GM21737 (cell line): ENCODE measurements around the gene DEK.
"Not testable (repeated sequence)": the region's sequence is repeated elsewhere in the genome, so short reads cannot be mapped to it uniquely, and the experiment has no call there.

ENCODE experiments used
- ATAC-seq: cut with Tn5 transposase; IDR thresholded peaks from one replicate; pipeline ENCODE4 v1.9.1; 2021; ENCODE audit warnings: mild to moderate bottlenecking, moderate library complexity; ENCODE audit not compliant: unreplicated experiment

DEK gene, protein sequence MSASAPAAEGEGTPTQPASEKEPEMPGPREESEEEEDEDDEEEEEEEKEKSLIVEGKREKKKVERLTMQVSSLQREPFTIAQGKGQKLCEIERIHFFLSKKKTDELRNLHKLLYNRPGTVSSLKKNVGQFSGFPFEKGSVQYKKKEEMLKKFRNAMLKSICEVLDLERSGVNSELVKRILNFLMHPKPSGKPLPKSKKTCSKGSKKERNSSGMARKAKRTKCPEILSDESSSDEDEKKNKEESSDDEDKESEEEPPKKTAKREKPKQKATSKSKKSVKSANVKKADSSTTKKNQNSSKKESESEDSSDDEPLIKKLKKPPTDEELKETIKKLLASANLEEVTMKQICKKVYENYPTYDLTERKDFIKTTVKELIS

DNA sequence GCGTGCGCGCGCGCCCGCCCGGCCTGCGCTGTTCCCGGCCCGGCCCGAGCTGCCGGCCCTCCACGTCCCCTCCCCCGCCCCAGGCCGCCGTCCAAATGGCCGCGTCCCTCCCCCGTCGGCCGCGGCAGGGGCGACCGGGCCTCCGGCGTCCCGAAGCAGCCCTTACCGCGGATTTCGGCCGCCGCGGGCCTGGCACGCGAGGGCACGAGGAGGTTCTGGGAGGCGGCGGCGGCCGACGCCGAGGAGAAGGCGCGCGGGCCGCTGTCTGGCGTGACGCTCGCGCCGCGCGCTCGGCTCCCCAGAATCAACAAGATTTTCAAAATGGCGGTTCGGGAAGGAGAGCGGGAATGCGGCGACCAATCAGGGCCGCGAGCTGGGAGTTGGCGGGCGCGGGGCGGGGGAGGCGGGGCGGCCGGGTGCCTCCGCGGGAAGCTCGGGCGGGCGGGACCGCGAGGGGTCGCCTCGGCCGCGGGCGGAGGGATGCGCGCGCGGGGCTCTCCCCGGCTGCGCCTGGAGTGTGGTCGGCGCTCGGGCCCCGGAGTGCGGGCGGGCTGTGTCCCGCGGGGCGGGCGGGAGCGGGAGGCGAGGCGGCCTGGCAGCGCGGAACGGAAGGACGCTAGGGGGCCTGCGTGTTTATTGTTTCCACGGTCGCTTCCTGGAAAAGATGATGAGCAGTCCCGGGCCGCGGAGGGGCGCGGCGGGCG is at the start of gene DEK:
DEK (minus strand) TSS at position 312 of the 704 bp plus-strand sequence. CDS start 543 bp downstream, outside the sequence.
- ATAC-seq, result peak; percentile 36

DNA sequence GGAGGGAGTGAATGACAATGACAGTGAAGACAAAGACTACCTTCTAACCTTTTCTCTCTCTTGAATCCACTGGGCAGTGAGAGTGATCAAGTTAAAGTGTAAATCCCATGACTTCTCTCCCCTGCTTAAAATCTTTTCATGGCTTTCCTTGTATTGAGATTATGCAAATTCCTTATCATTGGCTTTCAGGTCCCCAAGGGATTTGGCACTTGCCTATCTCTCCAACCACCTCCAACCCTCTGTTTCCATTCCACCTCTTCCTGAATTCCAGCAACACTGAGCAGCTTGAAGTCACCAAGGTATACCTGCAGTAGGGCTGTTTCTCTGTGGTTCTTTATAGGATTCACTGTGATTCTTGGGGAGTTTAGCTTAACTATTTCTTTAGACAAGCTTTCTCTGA is 48.0 kb upstream of the DEK start:
- no peak for ATAC-seq

DNA sequence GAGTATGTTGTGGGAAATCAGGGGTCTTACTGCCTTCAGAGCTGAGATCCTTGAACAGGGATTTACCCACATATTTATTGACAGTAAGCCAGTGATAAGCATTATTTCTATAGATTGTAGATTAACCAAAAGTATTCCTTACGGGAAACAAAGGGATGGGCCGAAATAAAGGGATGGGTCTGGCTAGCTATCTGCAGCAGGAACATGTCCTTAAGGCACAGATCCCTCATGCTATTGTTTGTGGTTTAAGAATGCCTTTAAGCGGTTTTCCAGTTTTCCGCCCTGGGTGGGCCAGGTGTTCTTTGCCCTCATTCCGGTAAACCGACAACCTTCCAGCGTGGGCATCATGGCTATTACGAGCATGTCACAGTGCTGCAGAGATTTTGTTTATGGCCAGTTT is 45.7 kb upstream of the DEK start:
- not testable (repeated sequence) for ATAC-seq

DNA sequence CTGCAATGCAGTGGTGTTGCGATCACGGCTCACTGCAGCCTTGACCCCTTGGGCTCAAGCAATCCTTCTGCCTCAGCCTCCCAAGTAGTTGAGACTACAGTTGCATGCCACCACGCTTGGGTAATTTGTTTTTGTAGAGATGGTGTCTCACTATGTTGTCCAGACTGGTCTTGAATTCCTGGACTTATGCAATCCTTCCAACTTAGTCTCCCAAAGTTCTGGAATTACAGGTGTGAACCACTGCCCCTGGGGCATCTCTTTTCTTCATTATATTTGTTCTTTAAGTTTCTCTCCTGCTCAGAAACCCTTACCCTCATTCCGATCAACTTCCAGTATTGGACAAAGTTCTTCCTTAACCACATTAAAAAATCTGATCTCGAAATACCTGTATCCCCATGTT is 44.7 kb upstream of the DEK start:
- ATAC-seq, result no peak

DNA sequence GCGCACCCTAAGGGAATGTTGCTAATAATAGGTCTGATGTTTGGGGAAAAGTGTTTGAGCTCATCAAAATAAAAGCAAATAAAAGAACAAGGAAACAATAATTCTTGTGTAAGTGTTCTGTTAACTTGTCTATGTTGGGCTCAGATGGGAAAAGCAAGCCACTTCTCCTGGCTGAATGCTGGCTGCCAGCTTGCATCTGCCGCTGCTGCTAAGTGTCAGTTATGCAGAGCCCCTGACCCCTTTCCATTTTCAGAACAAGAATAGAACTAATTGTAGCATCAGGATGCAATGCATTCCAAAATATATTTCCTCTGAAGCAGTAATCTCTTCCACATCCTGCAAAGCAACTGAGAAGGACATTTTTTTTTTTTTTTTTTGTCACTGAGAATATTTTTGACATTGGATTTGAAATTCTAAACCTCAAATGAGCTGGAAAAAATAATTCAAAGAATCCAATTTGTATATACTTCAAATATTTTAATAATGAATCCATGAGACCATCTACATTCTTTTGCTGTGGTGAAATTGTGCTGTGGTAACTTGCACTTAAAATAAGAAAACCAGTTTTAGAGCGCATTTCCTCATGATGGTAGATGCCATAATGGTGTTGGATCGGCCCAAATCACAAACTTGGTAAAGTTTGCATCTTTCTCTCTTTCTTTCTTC is 43.9 kb upstream of the DEK start:
- ATAC-seq, result no peak

DNA sequence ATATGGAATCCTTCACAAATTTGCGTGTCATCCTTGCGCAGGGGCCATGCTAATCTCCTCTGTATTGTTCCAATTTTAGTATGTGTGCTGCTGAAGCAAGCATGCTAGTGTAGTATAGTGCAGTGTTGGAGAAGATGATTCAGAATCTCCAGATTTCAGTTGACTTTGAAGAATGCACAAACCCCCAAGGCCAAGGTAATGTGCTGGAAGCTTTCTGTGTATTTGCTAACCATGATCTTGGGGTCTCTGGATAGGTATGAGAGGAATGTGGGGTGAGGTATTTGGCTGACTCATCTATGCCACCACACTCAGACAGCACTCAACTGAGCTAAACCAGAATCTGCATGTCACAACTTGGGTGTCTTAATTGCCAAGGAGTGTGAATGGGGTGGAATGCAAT is 42.6 kb upstream of the DEK start:
- ATAC-seq, result no peak

DNA sequence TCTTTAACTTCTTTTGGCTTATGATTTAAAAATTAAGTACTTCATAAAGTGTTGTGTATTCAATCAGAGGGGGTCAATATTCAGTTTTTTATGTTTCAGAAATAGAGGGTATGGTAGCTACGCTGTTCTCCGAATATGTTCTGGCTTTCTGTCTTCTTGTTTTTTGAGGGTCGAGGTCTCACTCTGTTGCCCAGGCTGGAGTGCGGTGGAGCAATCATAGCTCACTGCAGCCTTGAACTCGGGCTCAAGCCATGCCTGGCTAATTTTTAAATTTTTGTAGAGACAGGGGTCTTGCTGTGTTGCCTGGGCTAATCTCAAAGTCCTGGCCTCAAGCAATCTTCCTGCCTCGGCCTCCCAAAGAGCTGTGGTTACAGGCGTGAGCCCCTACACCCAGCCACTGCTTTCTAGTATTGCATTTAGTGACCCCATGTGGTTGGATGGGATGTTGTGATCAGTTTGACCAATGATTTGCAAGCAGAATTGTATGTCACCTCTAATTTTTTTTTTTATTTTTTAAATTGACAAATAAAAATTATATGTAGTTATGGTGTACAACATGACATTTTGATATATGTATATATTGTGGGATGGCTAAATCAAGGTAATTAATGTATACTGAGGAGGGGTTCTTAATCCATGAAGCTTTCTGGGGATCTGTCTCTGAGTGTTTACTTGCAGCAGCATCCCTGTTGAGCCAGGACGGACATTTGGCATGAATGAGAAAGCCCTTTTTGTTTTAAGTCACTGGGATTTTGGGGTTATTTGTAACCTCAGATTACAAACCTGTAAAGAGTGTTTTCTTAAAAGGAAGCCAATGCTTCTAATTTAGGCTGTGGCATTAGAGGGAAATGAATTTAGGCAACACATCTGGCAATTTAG is 38.5 kb upstream of the DEK start:
- no peak for ATAC-seq

DNA sequence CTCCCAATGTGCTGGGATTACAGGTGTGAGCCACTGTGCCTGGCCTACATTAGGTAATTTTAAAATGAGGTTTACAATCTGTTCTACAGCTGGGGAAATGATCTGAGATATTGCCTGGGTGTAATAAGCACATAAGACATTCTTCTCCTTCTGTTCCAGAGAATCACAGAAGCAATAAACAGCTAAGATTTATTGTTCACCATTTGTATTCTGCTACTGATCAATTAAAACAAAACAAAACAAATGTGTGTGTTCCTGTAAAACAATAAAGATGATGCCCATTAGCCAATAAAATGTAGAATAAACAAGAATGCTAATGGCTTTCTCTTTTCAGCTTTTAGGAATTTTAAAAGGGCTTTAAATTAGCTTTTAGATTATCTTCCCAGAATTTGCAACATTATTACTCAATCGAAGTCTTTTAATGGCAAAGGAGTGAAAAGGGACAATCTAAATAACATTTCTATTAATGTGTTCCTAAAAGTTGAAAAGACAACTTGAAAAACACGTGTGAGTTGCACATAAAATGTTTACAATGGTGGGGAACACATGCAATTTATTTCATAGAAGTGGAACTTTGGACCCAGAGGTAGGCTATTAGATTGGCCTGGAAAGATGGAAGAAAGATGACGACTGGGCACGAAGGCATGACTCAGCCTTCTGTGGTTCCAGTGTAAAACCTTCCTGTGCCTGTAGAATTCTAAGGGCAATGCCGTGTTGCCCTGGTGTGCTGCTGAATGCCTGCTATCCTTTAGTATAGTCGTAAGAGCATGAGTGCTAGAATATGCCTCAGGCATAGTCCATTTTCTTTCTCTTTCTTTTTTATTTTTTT is 29.0 kb upstream of the DEK start:
- no peak for ATAC-seq

DNA sequence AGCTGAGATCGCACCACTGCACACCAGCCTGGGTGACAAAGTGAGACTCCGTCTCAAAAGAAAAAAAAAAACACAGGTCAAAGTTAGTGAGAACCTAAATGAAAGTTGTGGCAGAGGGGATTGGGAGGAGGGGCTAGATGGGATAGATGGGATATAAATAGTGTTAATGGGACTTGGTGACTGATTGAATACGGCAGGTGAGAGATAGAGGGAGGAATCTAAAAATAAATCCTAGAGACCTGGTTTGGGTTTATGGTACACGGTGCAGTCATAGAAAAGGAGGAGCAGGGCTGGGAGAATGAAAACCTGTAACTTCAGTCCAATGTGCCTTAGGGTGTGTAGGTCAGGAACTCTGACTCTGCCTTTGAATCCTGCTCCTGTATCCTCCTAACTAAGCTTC is 25.0 kb upstream of the DEK start:
- no peak for ATAC-seq

DNA sequence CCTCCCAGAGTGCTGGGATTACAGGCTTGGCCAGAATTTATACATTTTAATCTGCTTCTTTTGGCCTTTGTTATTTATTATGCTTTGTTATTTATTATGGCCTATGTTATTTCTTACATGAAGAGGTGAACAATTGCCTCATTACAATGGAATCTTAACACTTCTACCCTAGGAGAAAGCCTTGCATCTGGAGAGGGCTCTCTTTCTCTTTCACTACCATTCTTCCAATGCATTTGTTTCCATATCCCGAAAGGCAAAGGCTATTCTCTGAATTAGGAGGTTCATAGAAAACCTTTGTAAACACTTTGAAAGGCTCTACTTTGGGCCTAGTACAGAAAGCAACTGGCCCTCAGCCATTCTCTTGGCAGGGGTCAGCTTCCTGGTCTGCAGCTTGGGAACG is 19.9 kb upstream of the DEK start:
- ATAC-seq, result no peak

DNA sequence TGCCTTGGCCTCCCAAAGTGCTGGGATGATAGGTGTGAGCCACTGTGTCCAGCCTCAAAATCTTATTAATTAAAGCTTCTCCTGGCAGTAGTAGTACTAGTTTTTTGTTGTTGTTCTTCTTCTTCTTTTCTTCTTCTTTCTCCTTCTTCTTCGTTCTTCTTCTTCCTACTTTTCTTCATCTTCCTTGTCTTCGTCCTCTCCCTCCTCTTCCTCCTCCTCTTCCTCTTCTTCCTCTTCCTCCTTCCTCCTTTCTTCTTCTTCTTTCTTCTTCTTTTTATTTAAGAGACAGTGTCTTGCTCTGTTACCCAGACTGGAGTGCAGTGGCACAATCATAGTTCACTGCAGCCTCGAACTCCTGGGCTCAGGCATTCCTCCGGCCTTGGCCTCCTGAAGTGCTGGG is 17.2 kb upstream of the DEK start:
- ATAC-seq, result no peak

DNA sequence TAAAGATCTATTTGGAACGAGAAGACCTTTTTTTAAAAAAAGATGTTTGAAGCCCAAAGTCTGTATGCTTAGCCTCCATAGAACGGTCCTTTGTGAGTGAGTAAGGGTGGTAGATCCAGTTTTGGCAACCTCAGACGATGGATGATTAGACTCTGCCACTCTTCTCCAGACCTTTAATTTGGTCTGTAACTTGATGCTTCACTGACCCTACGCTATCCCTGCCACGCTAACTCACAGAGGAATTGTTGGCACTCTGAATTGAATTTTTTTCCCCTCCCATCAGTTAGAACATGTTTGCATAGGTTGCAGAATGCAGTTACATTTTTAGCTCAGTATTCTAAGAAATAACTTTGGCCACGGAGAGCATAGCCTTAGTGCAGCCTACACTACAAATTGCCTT is 15.8 kb upstream of the DEK start:
- no peak for ATAC-seq

DNA sequence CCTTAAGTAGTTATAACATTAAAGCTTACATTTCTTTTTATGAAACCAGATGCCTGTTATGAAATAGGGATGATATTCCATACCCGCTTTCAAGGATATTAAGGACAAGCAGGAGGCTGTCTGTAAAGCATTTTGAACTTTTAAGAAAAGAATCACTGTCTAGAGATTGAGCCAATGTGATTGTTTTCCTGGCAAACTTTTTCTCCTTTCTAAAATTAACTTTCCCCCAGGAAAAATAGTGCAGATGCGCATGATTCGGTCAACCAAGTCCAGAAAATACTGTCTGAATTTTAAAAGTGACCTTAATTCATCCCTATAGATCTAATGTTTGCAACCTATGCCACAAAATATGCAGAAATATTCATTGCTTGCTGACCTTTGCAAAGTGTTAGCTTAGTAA is 15.1 kb upstream of the DEK start:
- ATAC-seq, result no peak

DNA sequence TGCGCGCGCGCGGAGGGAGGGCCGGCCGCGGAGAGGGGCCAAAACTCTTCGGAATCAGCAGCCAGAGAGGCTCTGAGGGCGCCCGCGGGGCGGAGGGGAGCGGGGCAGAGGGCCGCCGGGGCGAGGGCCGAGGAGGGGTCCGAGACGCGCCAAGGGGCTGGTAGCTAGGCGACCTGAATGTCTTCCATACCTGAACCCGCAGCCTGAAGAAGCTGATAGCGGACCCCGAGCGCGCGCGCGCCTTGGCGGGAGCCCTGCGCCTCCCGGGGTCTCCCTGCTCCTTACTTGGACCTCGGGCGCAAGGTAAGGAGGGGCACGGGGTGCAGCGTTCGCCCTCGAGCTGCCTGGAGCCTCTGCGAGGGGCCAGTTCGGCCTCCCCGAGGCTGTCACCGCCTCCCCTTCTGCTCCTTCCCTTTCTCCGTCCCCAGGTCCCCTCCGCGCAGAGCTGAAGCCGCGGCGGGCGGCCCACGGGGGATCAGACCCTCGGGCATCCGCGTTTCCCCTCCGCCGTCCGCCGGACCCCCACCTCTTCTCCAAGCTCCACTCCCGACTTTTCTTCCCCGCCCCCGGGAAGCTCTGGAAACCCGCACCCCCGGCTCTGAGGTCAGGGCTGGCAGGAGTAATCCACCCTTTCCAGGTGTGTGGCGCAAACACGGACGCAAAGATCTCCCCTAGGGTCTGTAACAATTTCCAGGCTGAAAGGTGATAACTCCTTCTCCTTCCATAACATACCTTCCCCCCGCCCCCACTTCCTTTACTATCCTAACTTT is 13.1 kb upstream of the DEK start:
- no peak for ATAC-seq

DNA sequence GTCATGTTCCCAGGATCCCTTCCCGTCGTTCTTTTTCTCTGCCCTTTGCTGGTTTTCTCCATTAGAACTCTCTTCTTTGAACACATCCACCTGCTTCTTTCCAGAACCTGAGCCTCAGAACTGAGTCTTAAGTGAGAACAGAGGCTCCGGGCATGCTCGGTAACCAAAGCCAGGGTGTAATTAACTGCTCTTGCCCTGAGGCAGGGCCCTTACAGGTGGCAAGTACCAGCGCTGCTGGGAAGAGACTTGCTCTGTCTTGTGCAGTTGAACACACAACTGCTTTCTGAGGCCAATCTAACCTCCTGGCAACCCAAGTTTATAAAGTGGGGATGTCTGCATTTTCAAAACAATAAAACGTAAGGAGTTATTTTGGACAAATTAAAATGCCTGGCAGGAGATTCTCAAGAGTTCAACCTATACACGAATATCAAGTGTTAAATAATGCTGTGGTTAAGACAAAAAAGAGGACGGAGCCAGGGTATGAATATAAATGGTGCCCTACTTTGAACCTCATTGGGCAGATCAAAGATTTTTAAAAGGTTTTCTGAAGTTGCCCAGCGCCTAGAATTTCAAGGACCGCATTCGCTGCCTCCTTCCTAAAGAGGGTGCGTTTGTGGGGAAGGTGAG is 12.4 kb upstream of the DEK start:
- ATAC-seq, result no peak

DNA sequence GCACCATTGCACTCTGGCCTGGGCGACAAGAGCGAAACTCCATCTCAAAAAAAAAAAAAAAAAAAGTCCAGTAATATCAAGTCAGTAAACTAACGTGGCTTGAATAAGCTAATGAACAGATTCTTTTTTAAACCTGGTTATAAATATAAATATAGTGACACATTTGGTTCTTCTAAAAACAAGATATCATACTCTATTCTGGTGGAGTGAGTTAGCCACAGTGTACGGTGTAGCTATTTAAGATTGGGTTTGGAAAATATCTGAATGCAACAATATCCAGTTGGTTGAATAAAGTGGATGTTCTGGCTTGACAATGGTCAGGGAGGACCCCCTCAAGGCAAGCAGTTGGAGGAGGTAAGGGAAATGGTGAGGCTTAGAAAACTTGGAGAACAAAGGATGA is 5.9 kb upstream of the DEK start:
- ATAC-seq, result no peak

DNA sequence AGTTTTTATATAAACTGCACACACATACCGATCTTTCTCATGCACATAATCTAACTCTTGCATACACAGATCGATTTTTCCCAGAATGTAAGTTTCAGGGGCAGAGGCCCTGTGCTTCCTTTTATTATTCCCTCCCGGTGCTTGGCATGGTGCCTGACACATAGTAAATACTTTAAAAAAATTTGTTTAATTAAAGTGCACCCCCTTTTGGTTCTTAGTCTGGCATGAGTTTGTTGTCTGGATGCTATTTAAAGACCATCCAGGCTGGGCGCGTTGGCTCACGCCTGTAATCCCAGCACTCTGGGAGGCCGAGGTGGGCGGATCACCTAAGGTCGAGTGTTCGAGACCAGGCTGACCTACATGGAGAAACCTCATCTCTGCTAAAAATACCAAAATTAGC is 5.4 kb upstream of the DEK start:
- ATAC-seq, result no peak

DNA sequence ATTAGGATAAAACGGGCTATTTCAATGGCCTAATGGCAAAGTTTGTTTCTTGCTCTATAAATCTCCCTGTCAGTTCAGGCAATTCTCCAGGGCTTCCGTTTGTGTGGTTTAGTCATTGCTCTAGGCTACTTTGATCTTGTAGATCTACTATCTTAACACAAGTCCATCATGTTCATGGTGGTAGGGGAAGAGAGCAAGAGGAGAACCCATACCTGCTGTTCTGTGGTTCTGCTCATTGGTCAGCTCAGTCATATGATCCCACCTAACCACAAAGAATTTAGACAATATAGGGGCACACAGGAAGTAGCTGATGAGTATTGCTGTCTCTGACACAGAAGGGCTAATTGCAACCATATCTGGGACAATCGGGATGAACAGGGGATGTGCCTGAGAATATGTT is 4.9 kb upstream of the DEK start:
- no peak for ATAC-seq

DNA sequence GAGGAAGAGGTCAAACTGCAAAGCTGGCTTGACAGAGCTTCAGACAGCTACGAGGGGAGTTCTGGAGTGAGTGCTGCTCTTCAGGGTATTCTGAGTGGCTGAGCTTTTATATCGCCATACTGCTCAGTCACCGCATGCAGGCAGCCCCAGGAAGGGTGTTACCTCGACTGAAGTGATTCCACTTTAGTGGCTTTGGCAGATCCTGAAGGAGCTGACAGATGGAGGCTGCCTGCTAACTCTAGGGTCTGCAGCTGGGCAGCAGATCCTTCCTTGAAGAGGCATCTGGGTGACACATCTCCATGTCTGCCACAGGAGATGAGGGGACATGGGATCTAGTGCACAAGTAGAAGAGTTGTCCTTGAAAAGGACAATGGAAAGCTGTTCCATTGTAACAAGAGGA is 3.7 kb upstream of the DEK start:
- no peak for ATAC-seq
